GM18499 (cell line): ENCODE results near the gene KCMF1.

Experiments used
- ATAC-seq: cut with Tn5 transposase; IDR thresholded peaks from one replicate; pipeline ENCODE4 v1.9.1; 2021; ENCODE audit warnings: moderate number of reproducible peaks; ENCODE audit not compliant: insufficient read depth, unreplicated experiment

KCMF1 gene

DNA sequence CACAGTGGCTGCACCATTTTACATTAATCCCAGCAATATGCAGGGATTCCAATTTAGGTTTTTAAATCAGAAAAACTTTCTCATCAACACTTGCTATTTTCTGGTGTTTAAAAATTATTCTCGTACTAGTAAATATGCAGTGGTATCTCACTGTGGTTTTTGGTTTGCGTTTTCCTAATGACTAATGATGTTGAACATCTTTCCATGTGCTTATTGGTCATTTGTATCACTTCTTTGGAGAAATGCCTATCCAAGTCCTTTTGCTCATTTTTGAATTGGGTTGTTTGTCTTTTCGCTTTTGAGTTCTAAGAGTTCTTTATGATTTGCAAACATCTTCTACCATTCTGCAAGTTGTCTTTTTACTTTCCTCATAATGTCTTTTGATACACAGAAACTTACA lies 100.1 kb downstream of the KCMF1 start:
- ATAC-seq = no peak

DNA sequence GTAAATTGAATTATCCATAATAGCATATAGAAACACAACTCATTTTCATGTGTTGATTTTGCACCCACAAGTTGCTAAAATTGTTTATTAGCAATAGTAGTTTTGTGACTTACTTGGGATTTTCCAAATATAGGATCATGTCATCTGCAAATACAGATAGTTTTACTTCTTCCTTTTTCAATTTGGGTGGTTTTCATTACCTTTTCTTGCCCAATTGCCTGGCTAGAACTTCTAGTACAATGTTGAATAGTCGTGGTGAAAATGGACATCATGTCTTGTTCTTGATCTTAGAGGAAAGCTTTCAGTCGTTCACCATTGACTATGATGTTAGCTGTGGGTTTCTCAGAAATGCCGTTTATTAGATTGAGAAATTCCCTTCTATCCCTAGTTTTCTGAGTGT lies 102.1 kb downstream of the KCMF1 start:
- ATAC-seq = no peak

DNA sequence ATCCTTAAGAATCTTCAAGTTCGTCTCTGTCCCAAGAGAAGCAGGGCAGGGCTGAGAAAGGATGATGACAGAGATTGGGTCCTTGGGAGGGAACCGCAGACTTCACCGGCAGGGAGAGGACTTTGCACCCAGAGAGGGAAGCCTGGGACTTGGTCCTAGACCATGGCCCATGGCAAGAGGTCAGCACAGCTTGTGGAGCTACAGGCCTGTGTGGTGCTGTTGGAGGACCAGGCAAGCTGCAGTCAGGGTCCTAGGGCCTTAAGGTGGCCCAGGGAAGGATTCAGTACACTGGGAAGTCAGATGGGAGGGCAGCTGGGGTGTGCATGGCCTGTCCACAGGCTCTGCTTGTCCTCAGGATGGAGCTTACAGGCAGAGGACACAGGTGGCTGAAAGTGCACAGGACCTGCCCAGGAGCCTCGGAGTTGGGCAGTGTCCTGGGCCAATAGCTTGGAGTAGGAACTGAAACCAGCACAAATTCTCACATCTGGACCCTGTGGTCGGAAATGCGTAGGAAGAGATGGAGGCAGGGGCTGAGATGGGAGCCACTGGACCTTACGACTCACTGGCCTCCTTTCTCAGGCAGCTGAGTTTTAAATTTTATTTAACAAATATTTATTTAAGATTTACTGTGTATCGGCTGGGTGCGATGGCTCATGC lies 105.8 kb downstream of the KCMF1 start:
- ATAC-seq = no peak

DNA sequence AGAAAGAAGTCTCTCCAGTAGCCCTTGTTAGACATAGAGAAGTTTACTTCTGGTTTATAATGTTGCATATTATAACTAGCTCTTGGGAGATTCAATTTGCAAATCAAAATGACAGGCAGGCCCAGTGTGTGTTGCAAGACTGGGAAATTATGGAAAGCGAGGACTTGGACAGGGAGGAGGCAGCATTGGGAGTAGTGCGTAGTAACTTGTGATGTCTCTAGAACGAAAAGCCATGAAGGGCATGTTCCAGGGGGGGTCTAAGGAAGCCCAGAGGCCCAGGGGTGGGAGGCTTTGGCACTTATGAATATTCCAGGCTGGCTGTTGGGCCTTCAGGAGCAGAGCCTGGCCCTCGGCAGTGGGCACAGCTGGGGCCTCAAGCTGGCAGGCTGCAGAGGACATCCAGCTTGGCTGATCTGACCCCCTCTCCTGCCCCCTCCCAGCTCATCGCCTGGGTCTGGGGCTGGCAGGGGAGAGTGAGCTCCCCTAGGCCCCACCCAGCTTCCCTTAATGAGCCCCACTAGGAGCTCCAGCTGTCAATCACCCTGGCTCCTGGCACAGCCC lies 107.0 kb downstream of the KCMF1 start:
- no peak for ATAC-seq

DNA sequence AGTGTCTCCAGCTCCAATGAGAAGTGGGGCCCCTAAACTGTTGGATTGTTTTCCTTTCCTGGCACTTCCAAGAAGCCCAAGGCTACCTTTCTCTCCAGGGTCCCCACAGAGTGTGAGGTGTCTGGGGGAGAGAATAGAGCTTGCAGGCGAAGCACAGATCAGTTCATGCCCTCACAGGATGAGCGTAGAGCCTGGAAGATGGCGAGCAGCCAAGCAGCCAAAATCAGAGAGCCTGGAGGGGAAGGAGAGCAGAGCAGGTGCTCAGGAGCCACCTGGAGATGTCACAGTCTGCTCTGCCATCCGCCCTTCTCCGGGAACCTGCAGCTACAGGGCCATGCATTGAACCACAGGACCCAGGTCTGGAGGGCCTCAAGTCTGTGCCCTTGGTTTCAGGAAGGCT lies 107.6 kb downstream of the KCMF1 start:
- no peak for ATAC-seq

DNA sequence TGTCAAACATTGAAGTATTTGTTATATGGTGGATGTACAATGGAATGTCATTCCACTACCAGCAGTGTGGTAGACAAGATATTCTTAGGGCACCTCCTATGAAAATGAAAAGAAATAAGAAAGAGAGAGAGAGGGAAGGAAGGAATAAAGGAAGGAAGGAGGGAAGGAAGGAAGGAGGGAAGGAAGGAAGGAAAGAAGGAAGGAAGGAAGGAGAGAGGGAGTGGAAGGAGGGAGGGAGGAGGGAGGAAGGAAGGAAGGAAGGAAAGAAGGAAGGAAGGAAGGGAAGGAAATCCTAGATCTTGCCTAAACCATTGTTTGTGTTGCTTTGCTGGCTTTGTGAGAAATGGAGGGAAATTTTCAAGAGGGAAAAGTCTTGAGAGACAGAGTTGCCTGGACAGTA lies 112.1 kb downstream of the KCMF1 start:
- no peak for ATAC-seq

GRCh38 chr2:85085563-85085962 lies 114.6 kb downstream of the KCMF1 start:
- ATAC-seq = no peak

GRCh38 chr2:85087541-85087940 lies 116.6 kb downstream of the KCMF1 start:
- ATAC-seq = no peak

GRCh38 chr2:85088921-85089320 lies 118.0 kb downstream of the KCMF1 start:
- ATAC-seq = no peak

DNA sequence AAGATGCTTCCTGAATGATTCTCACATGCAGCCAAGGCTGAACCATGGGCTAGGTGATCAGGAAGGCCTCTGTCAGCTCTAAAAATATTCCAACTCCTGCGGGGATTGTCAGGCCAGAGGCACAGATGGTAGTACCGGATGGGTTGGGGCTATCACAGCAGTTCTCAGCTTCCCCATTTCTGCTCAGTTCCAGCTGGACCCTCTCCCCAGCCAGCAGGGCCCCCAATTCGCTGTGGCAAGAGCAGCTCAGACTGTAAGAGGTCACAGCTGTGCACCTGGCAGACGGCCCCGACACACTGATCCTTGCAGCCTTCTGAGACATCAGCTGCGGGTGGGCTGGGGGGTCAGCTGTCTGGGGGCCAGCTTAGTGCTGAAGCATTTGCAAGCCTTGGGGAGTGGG lies 118.6 kb downstream of the KCMF1 start:
- ATAC-seq = no peak

DNA sequence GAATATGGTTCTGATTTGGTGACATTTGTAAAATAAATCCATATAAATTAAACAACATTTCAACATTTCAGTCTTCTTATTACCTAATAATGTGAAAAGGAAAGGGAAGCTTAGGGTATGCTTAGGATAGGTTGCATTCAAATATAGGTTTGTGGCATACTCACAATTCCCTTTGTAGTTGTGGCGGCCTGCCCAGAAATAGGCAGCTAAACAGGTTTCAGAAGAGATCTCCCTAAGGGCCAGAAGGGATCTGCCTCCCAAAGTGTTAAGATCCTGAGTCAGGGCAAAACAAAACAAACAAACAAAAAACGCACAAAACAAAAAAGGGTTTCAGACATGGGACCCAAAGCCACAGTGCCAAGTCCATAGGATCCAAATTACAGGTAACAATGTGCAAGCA lies 120.9 kb downstream of the KCMF1 start:
- ATAC-seq = no peak

DNA sequence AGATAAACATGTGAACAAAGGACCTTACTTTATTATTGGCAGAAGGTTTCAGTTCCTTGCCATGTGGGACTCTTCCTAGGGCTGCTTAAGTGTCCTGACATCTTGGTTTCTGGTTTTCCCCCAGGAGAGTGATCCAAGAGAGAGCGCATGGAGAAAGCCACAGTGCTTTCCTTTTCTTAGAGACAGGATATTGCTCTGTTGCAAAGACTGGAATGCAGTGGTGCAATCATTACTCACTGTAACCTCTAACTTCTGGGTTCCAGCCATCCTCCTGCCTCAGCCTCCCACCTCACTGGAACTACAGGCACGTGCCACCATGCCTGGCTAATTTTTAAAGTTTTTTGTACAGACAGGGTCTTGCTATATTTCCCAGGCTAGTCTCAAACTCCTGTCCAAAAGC lies 124.1 kb downstream of the KCMF1 start:
- ATAC-seq = no peak

GRCh38 chr2:85096616-85097015 lies 125.7 kb downstream of the KCMF1 start:
- ATAC-seq = no peak

GRCh38 chr2:85104228-85104627 lies 133.3 kb downstream of the KCMF1 start:
- ATAC-seq = no peak

GRCh38 chr2:85106489-85107180 lies 135.7 kb downstream of the KCMF1 start:
- no peak for ATAC-seq
